Endothelial cell of umbilical vein (primary cell): ENCODE data around the gene ORAI3. TPM values are rescaled to one million over a fixed set of nuclear protein-coding genes. Genes with fewer than 3 reads are reported as not detected.

Experiments used
- BruUV-seq: library from RNA; stranded (reverse); fragments of 400-500 nt; replicated peaks from 2 replicates; lab custom pipeline; 2021; lab: Mats Ljungman, UMichigan
- CTCF ChIA-PET: fragments of 300-600, 350-600 bp; sonication (Branson Sonifier 250); formaldehyde crosslinking; loops from one replicate; lab custom pipeline; 2021; ENCODE audit warnings: antibody characterized with exemption, inconsistent platforms; lab: Charles Lee
- POLR2A ChIA-PET: fragments of 300-600, 350-600 bp; sonication (Branson Sonifier 250); formaldehyde crosslinking; loops from one replicate; lab custom pipeline; 2021; ENCODE audit warnings: antibody characterized with exemption, inconsistent platforms; lab: Charles Lee
- DNase-seq: peaks from one replicate; pipeline ENCODE4 v3.0.0-alpha.2; 2011; ENCODE audit warnings: low read depth, low spot score
- FAIRE-seq: peaks from 2 replicates; lab custom pipeline; 2011; peaks lifted over from hg19 to GRCh38; lab: Jason Lieb, UNC
- H2AFZ ChIP-seq: 2 replicates; pipeline ENCODE4 v1.6.0; 2012; ENCODE audit warnings: low read depth, low read length, control low read depth, inconsistent platforms
- H3K27ac ChIP-seq: 2 replicates; pipeline ENCODE4 v1.5.1; 2011; ENCODE audit warnings: low read depth, mild to moderate bottlenecking, control low read depth, low read length, moderate library complexity; ENCODE audit not compliant: insufficient read depth
- H3K27me3 ChIP-seq, 2 experiments: 2 replicates each; pipeline versions ENCODE4 v1.6.0 to v1.6.1; 2011; ENCODE audit warnings: low read length in 2 of 2, mixed read lengths in 1 of 2; ENCODE audit not compliant: control insufficient read depth in 2 of 2, insufficient read depth in 2 of 2
- H3K36me3 ChIP-seq, 2 experiments: 2 replicates in 1 of 2; 3 replicates in 1 of 2; pipeline ENCODE4 v1.5.1; 2011; ENCODE audit warnings: low read length in 2 of 2, mild to moderate bottlenecking in 1 of 2, moderate library complexity in 1 of 2; ENCODE audit not compliant: control insufficient read depth in 2 of 2, insufficient read depth in 2 of 2; ENCODE audit errors: extremely low read depth in 1 of 2
- H3K4me1 ChIP-seq: 3 replicates; pipeline ENCODE4 v1.5.1; 2011; ENCODE audit warnings: mild to moderate bottlenecking, low read length; ENCODE audit not compliant: control insufficient read depth, insufficient read depth; ENCODE audit errors: extremely low read depth
- H3K4me2 ChIP-seq: 2 replicates; pipeline ENCODE4 v1.6.1; 2011; ENCODE audit warnings: low read length, control low read depth, mixed read lengths; ENCODE audit not compliant: insufficient read depth
- H3K4me3 ChIP-seq, 3 experiments: fragments of 200-600 bp in 1 of 3; sonication (generic), shearing (Covaris generic) in 1 of 3; replicated peaks in 1 of 3; 2 replicates each; pipeline ENCODE4 v1.5.1; 2011 to 2016; ENCODE audit warnings: control low read depth in 3 of 3, low read length in 3 of 3, mild to moderate bottlenecking in 2 of 3, inconsistent platforms in 1 of 3, low read depth in 1 of 3, moderate library complexity in 1 of 3; ENCODE audit not compliant: insufficient read depth in 1 of 3
- H3K79me2 ChIP-seq: 2 replicates; pipeline ENCODE4 v1.6.0; 2012; ENCODE audit warnings: low read length, inconsistent platforms; ENCODE audit not compliant: control insufficient read depth, insufficient read depth
- H3K9ac ChIP-seq: replicated peaks from 2 replicates; pipeline ENCODE3; 2011; ENCODE audit warnings: low read length, control low read depth; ENCODE audit not compliant: insufficient read depth; ENCODE audit errors: extremely low read depth
- H3K9me1 ChIP-seq: replicated peaks from 3 replicates; pipeline ENCODE4 v1.6.0; 2011; ENCODE audit warnings: mild to moderate bottlenecking, low read length; ENCODE audit not compliant: control insufficient read depth, insufficient read depth; ENCODE audit errors: extremely low read depth
- H3K9me3 ChIP-seq: replicated peaks from 2 replicates; pipeline ENCODE4 v1.5.1; 2012; ENCODE audit warnings: low read length, inconsistent platforms; ENCODE audit not compliant: control insufficient read depth, insufficient read depth
- H4K20me1 ChIP-seq: replicated peaks from 2 replicates; pipeline ENCODE3; 2011; ENCODE audit warnings: mild to moderate bottlenecking, low read length; ENCODE audit not compliant: control insufficient read depth, insufficient read depth; ENCODE audit errors: extremely low read depth
- CTCF ChIP-seq, 2 donors: IDR thresholded peaks; 1 replicate in 1 of 2; 2 replicates in 1 of 2; pipeline ENCODE4 v1.5.1; 2011; ENCODE audit warnings: low read length in 2 of 2, mild to moderate bottlenecking in 2 of 2, moderate library complexity in 2 of 2, control low read depth in 1 of 2, inconsistent platforms in 1 of 2, low read depth in 1 of 2; ENCODE audit not compliant: insufficient read depth in 1 of 2; ENCODE audit errors: extremely low read depth in 1 of 2
- EZH2 ChIP-seq: IDR thresholded peaks from 2 replicates; pipeline ENCODE4 v1.6.1; 2012; ENCODE audit warnings: borderline replicate concordance, low read depth, mild to moderate bottlenecking, moderate library complexity, low read length, inconsistent platforms; ENCODE audit not compliant: severe bottlenecking
- FOS ChIP-seq: IDR thresholded peaks from 2 replicates; pipeline ENCODE4 v1.6.1; 2011; ENCODE audit warnings: mild to moderate bottlenecking, low read length, moderate library complexity, borderline replicate concordance; ENCODE audit not compliant: insufficient read depth
- GATA2 ChIP-seq: IDR thresholded peaks from 2 replicates; pipeline ENCODE4 v1.7.0; 2011; ENCODE audit warnings: low read depth, mild to moderate bottlenecking, moderate library complexity, mixed read lengths, low read length; ENCODE audit not compliant: insufficient read length, insufficient read depth
- JUN ChIP-seq: IDR thresholded peaks from 2 replicates; pipeline ENCODE4 v1.6.1; 2011; ENCODE audit warnings: borderline replicate concordance, low read depth; ENCODE audit not compliant: insufficient read length, insufficient read depth
- MYC ChIP-seq: IDR thresholded peaks from one replicate; pipeline ENCODE4 v1.6.1; 2011; ENCODE audit warnings: mild to moderate bottlenecking, low read depth, low read length
- POLR2A ChIP-seq: IDR thresholded peaks from 2 replicates; pipeline ENCODE4 v1.6.1; 2012; ENCODE audit warnings: low read depth, mild to moderate bottlenecking, control low read depth, low read length
- POLR2AphosphoS5 ChIP-seq: IDR thresholded peaks from 2 replicates; pipeline ENCODE4 v1.6.1; 2012; ENCODE audit warnings: low read depth, mild to moderate bottlenecking, control low read depth, low read length, moderate library complexity; ENCODE audit not compliant: insufficient read depth
- dilution Hi-C: fragments of 300-500 bp; cut with MboI; formaldehyde crosslinking; loops from one replicate; pipeline ENCODE4 v1.15.0; 2019; ENCODE audit warnings: low sequenced_read_pairs; ENCODE audit not compliant: extremely low pct_ligation_motif_present
- intact Hi-C: fragments of 100-400 bp; cut with micrococcal nuclease; formaldehyde crosslinking; loops from one replicate; pipeline ENCODE4 v1.10.0; 2022
- polyA plus RNA-seq, 4 experiments: library from polyadenylated mRNA; depleted of rRNA in 3 of 4; stranded (reverse) in 3 of 4; unstranded in 1 of 4; fragments of >200 nt; gene quantifications; 2 replicates each; pipeline versions ENCODE4 v1.2.1 to v1.2.3, GENCODE V29; 2011 to 2012; ENCODE audit warnings: missing spikeins in 1 of 4
- total RNA-seq: library from RNA; stranded (reverse); gene quantifications from 2 replicates; pipeline ENCODE4 v1.2.3, GENCODE V29; 2021

The ORAI3 gene
- total and polyA plus RNA-seq, 2 donors (not counting 3 experiments of a cell fraction or from before 2014, with no cell fraction given), result 17.6 to 25.4 TPM

- no peak overlapping the region for H3K27ac ChIP-seq
- POLR2A ChIA-PET, result interaction anchor here (0.6 to 0.7 kb wide), 2 partner anchors 94 to 159 kb away, joined by 3 to 4 read pairs; no protein-coding TSS in a partner anchor
- peak overlapping the region; percentile 86 for H2AFZ ChIP-seq
- FAIRE-seq, result no peak
- H3K9me3 ChIP-seq, result no peaks in the 10 kb centered on the region
- no peaks in the 10 kb centered on the region for H3K79me2 ChIP-seq
- CTCF ChIA-PET, result interaction anchor here (1.3 to 1.8 kb wide), 5 partner anchors 12 to 103 kb away, joined by 3 to 9 read pairs (median 4); no protein-coding TSS in a partner anchor
- no peaks in the 10 kb centered on the region for H3K27me3 ChIP-seq
- no peaks in the 10 kb centered on the region for H3K4me1 ChIP-seq
- peak overlapping the region; percentile 44 for H3K4me2 ChIP-seq
- no peaks in the 10 kb centered on the region for H3K9me1 ChIP-seq
- intact Hi-C loops, result loop anchor here (2.0 kb wide), 1 partner anchor 77 kb away; the partner anchor contains the start of genes ZNF646 and ZNF668
- BruUV-seq, result no TSS peak
- dilution Hi-C loops, result no loop called here
- peak overlapping the region; percentile 7 to 50 (median 24) for H3K4me3 ChIP-seq
- TF ChIP-seq POLR2A (no peak), JUN (no peak), GATA2 (no peak), EZH2 (no peak), FOS (no peak), CTCF (IDR thresholded peaks at IDR 0.05; ENCODE audit: extremely low read depth in 1 of 2, insufficient read depth in 1 of 2, low read depth in 1 of 2, low read length in 2 of 2) (no peak), POLR2AphosphoS5 (no peak), MYC (no peak)
- no peak for DNase-seq
- no peaks in the 10 kb centered on the region for H4K20me1 ChIP-seq
- H3K36me3 ChIP-seq, result no peaks in the 10 kb centered on the region
- no peak overlapping the region for H3K9ac ChIP-seq
Measured at GRCh38 chr16:30997725-30998711, 49.1 kb downstream of the ORAI3 start.
